HG02759 (cell line): ENCODE measurements around the gene PVALB.

Experiments
- ATAC-seq: cut with Tn5 transposase; IDR thresholded peaks from one replicate; pipeline ENCODE4 v1.9.1; 2021; ENCODE audit warnings: mild to moderate bottlenecking, moderate library complexity; ENCODE audit not compliant: unreplicated experiment

Gene PVALB

GRCh38 chr22:36846949-36847348 lies 30.1 kb upstream of the PVALB start:
- ATAC-seq = no peak

GRCh38 chr22:36846271-36846670 lies 29.4 kb upstream of the PVALB start:
- ATAC-seq = no peak

- no peak for ATAC-seq
Measured at GRCh38 chr22:36840106-36840505, 23.3 kb upstream of the PVALB start.

- ATAC-seq = no peak
Measured at GRCh38 chr22:36839356-36840073, 22.7 kb upstream of the PVALB start.

- no peak for ATAC-seq
Measured at GRCh38 chr22:36838119-36839030, 21.5 kb upstream of the PVALB start.

GRCh38 chr22:36835903-36836302 lies 19.1 kb upstream of the PVALB start:
- no peak for ATAC-seq

- ATAC-seq = no peak
Measured at GRCh38 chr22:36833073-36833472, 16.2 kb upstream of the PVALB start.

GRCh38 chr22:36831717-36832116 lies 14.9 kb upstream of the PVALB start:
- ATAC-seq = no peak

- ATAC-seq = no peak
Measured at GRCh38 chr22:36831206-36831605, 14.4 kb upstream of the PVALB start.

GRCh38 chr22:36830601-36831000 lies 13.8 kb upstream of the PVALB start:
- no peak for ATAC-seq

GRCh38 chr22:36829370-36830002 lies 12.7 kb upstream of the PVALB start:
- no peak for ATAC-seq

GRCh38 chr22:36828815-36829214 lies 12.0 kb upstream of the PVALB start:
- ATAC-seq = no peak

GRCh38 chr22:36826262-36826661 lies 9.4 kb upstream of the PVALB start:
- no peak for ATAC-seq

- ATAC-seq = no peak
Measured at GRCh38 chr22:36824655-36825054, 7.8 kb upstream of the PVALB start.

GRCh38 chr22:36823186-36823839 lies 6.5 kb upstream of the PVALB start:
- no peak for ATAC-seq

GRCh38 chr22:36822581-36822980 lies 5.7 kb upstream of the PVALB start:
- ATAC-seq = no peak

GRCh38 chr22:36819112-36819511 lies 2.3 kb upstream of the PVALB start:
- ATAC-seq = no peak

- no peak for ATAC-seq
Measured at GRCh38 chr22:36818010-36818642, 1.3 kb upstream of the PVALB start.

GRCh38 chr22:36817525-36817848 lies 652 bp upstream of the PVALB start:
- ATAC-seq = no peak

- no peak for ATAC-seq
Measured at GRCh38 chr22:36816339-36816635, 548 bp downstream of the PVALB start.
